GM18505 (cell line): ENCODE data around the gene GALNS.
"Not testable (repeated sequence)": the region's sequence is repeated elsewhere in the genome, so short reads cannot be mapped to it uniquely, and the experiment has no call there.

Source experiments
- ATAC-seq: cut with Tn5 transposase; IDR thresholded peaks from one replicate; pipeline ENCODE4 v1.9.1; 2021; ENCODE audit not compliant: unreplicated experiment
- POLR2A ChIP-seq: IDR thresholded peaks from 4 replicates; pipeline ENCODE4 v1.6.1; 2011; ENCODE audit warnings: borderline replicate concordance; ENCODE audit not compliant: insufficient read depth, insufficient read length; ENCODE audit errors: extremely low read depth

Gene GALNS

DNA sequence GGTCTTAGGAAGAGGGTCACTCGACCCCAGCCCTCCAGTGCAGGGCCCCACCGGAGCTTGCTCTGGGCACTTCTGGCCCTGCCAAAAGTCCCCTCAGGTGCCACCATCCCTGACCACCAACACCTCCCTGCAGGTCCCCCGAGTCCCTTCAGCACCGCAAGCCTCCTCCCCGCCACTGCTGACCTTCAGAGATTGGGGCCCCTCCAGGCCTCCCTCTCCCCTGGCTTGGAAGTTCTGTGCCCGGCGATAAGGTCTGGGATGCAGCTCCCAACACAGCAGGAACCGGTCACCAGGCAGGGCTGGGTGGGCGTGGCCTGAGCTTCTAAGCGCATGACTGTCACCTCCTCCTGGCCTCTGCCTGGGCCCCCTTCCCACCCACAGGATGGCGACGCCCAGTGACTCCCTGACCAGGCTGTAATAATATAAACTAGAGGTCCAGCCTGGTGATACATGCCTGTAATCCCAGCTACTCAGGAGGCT is 82.9 kb downstream of the GALNS start:
- TF ChIP-seq POLR2A: no peak
- ATAC-seq: no peak

DNA sequence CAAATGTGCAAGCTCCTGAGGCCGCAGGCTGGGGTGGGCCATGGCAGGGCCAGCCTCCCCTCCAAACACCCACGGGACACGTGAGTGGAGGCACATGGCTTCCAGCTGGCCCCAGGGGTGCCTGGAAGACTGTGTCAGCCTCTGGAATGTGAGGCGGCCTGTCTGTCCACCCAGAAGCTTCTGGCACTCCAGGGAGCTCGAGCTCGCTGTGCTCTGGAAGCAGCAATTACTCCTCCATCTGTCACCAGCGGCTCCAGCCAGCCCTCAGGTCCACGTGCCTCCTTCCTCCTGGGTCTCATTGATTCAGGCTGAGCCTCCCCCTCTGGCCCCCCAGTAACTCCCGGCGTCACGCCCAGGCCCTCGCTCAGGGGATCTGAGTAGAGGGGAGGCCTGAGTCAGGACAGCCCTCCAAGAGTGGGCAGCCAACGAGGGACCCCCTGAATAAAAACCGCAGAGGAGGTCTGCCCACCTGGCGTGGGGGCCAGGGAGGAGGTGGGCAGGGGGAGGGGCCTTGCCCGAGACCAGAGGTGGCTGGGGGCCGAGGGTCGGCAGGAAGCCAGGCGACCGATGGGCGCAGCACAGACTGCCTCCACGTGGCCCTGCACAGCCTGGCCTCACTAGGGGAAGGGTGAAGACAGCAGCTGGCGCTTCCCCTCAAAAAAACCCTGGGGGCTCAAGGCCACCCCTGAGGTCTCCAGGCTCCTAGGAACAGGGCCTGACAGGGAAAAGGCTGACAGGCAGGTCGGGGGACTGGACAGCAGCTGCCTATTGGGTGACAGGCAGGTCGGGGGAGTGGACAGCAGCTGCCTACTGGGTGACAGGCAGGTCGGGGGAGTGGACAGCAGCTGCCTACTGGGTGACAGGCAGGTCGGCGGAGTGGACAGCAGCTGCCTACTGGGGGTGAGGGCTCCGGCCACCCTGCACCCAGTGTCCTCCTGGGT is 83.6 kb downstream of the GALNS start:
- TF ChIP-seq POLR2A: no peak
- no peak for ATAC-seq

DNA sequence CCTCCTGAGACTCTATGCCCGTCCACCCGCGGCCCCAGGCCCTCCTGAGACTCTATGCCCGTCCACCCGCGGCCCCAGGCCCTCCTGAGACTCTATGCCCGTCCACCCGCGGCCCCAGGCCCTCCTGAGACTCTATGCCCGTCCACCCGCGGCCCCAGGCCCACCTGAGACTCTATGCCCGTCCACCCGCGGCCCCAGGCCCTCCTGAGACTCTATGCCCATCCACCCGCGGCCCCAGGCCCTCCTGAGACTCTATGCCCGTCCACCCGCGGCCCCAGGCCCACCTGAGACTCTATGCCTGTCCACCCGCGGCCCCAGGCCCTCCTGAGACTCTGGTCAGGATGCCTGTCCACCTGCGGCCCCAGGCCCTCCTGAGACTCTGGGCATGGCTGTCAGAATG is 85.0 kb downstream of the GALNS start:
- not testable (repeated sequence) for ATAC-seq

DNA sequence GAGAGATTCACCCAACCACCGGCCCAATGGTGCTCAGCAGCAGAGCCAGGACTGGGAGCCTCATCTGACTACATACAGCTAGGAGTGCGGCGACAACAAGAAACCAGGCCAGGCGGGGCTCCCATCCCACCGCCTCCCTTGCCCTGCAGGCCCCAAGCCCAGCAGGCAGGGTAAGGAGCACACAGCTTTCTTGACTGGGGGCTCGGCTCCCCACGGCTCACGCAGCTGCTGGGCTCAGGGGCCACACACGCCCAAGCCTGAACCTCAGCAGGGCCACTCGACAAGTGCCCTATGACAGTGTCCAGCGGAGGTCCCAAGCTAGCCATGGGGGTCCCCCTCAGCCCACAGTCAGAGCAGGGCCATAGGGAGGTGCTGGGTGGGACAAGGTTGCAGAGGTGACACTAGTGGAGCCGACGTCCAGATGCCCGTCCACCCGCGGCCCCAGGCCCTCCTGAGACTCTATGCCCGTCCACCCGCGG is 85.4 kb downstream of the GALNS start:
- no peak for ATAC-seq
- TF ChIP-seq POLR2A: no peak

DNA sequence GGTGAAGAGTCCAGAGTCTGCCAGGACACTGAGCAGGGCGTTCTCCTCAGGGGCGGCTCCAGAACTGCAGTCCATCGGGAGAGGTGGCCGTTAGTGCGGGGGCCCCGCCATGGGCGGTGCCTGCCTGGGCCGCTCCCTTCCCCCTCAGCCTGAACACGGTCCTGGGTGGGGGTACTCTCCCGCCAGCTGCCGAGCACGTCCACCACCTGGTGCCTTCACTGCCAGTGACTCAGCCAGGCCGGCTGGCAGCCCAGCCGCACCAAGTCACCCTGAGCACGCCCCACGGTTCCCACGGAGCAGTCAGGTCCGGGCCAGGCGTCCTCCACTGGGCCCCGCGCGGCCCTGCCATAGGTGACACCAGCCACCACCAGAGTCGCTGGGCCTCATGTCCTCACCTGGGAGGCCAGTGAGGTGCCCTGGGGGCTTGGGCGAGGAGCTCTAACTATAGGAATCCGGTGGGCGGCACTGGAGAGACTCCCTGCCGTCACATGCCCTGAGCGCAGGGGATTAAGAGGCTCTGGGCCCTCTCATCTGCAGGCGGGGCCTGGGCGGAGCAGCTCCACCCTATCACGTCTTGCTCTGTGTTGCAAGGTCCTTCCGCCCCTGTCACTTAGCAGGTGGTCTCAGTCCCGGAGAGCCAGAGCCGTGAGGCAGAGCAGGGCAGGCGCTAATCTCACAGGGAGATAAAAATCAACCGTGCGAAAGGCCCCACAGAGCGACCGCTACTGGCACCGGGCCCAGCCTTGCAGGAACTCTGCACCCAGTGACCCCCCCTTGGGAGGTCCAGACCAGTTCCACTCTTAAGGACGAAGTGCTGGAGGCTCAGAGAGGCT is 86.1 kb downstream of the GALNS start:
- no peak for ATAC-seq
- TF ChIP-seq POLR2A: no peak

DNA sequence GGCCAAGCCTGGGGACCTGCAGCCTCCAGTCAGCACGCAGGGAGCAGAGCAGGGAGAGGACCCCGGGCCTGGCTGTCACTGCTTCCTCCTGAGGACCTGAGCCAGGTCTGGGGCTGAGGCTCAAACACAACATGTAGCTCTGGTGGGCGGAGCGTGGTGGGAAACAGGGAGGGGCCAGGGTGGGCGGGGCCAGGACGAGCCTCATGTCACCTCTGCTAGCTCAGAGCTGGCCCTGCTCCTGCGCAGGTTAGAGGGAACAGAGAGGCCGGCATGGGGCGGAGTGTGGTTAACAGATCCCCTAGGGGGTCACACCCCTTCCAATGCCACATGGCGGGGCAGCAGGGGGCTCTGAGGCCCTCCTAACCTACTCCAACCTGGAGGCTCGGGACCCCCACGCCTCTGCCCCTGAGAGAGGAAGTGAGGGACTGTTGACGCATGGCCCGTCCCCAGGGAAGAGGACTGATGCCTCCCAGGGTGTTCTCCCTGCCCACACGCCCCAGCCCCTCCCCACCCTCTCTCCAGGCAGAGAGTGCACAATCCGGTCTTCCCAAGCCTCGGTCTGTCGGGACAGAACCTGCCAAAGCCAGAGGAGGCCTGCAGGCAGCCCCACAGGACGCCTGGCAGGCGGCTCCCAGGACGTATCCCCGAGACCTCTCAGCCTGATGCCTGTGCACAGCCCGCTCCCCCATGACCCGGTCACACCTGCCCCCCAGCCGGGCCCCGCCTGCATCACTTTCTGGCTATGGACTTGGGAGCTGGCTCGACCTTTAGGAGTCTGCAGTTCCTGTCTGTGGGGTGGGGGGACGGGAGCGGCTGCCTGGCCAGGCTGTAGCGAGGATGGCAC is 86.9 kb downstream of the GALNS start:
- no peak for ATAC-seq
- TF ChIP-seq POLR2A: no peak

DNA sequence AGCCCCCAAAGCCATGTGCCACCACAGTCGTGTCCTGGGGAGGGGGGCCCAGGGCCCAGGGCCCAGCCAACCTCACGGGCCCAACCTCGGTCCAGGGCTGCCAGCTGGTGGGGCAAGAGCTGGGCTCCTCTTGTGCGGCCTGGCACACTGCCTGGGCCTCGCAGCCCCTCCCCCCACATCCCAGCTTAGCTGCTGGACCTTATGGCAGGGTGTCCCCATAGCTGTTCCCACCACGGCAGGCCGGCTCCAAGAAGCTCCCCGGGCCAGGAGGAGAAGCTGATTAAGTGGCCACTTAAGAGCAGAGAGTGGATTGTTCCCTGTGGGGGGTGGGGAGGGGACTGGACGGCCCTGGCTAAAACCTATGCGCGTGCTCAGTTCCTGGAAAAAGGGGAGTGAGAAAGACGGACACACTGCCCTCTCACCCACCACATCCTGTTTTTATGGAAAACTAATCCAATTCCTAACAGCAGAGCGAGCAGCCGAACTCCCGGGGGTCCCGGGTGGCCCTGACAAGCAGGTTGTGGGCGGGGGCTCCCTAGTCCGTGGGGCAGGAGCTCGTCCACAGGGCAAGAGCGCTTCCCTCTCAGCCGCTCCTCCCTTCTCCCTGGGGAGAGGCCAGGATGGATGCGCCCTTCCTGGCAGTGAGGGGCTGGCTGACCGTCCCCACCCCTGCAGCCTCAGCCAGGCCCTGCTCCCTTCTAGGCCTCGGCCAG is 88.5 kb downstream of the GALNS start:
- no peak for TF ChIP-seq POLR2A
- no peak for ATAC-seq

DNA sequence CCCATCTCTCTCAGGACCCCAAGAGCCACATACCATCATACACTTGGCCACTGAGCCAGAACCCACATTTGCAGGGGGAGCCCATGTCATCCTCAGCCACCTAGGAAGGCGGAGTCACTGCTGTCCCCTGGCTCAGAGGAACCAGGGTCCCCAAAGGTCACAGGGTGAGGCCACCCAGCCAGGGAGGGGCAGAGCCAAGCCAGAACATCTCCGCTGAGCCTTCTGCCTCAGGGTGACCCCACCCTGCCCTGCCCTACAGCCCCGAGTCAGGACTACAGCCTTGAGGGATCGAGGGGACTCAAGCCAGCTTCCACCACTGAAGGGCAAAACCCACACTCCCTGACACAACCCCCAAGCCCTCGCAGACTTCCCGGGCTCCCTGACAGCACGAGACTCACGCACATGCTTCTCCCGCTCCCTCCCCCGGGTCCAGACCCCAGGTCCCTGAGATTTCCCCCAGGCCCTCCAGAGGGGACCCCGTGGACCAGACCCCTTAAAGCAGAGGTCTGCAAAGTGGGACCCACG is 89.1 kb downstream of the GALNS start:
- TF ChIP-seq POLR2A: no peak
- ATAC-seq: no peak

DNA sequence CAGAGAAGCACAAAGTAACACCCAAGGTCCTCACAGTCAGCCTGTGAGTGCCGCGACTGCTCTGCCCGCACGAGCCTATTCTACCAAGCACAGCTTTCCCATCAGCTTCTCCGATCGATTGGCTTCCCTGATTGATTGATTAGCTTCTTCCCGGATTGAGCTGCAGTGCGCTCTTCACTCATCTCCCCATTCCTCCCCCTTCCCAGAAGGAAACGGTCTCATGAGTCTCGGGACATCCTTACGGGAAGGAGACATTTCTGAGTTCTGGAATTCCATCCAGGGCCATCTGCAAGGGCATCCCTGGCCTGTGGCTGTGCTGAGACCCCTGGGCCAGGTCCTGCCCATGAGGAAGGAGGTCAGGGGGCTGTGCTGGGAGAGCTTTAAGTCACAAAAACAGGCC is 89.8 kb downstream of the GALNS start:
- no peak for ATAC-seq
- no peak for TF ChIP-seq POLR2A

DNA sequence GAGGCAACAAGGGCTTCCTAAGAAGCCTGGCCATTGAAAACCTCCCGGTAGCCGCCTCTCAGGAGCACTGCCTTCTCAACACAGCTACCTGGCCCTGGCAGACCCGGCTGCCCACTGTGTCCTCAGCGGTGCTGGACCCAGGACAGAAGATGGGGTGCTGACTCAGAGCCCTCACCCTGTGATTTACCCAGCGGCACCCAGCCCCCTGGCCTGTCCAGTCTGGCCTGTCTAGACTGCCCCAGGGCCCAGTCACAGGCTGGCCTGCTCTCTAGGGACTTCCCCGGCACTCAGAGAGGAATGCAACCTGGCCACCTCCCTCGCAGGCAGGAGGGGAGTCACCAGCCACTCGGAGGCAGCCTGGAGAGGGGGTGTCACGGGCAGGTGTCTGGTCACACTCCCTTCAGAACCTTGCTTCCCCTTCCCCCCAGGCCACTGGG is 91.8 kb downstream of the GALNS start:
- no peak for ATAC-seq
- no peak for TF ChIP-seq POLR2A

DNA sequence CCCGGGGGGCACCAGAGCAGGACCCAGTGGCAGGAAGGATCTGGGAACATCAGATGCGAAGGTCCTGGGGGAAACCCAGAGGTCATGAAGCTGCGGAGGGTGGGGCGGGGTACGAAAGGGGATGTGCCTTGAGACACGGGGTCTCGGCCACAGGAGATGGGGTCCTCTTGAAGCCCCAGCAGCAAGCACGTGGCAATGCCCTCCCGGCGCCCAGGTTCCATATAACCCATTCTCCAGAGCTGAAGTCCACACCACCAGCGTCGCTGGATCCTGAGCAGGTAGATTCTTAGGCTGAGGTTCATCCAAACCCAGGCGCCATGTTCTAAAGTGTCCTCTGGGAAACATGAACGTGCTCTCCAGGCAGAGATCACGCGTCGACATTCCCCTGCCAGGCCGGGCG is 92.7 kb downstream of the GALNS start:
- no peak for TF ChIP-seq POLR2A
- ATAC-seq: no peak
